DMS153 (cell line): Measurements from ENCODE around the gene SGPL1.

Experiments
- DNase-seq: peaks from one replicate; lab custom pipeline; 2025; lab: John Stamatoyannopoulos, UW

The SGPL1 gene

DNA sequence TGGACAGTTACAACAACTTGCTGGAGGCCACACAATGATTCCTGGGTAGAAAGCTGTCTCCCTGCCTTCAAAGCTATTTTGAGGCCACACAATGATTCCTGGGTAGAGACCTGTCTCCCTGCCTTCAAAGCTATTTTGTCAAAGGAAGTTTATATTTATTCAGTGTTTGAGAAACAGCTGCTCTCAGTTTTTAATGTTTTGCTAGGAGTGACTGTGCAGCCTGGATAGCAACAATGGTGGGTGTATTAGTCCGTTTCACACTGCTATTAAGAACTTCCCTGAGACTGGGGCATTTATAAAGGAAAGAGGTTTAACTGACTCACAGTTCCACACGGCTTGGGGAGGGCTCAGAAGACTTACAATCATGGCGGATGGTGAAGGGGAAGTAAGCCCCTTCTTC lies 3.9 kb upstream of the SGPL1 start:
- DNase-seq, result peak; percentile 12

DNA sequence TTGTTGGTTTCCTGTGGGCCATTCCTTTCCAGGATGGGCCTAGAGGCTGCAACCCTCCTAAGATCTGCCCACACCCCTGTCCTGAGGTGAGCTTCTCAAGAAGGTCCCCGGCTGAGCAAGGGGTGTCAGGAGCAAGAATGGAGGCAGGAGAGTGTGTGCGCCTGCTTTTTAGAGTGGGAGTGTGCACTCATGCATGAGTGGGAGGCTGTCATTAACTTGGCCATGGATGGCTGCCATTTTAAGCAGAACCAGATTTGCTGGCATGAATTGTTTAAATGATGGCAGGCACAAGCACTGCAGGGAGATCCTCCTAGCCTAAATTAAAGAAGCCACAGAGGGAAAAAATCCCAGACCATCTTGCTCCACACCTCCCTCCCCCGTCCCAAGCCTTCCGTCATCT lies 2.9 kb upstream of the SGPL1 start:
- no peak for DNase-seq

GRCh38 chr10:70814126-70814525 lies 1.6 kb upstream of the SGPL1 start:
- DNase-seq, result no peak

GRCh38 chr10:70816220-70816894 lies 609 bp downstream of the SGPL1 start:
- peak; percentile 54 for DNase-seq

- peak; percentile 7 for DNase-seq
Measured at GRCh38 chr10:70820976-70821750, 5.4 kb downstream of the SGPL1 start.

GRCh38 chr10:70822076-70822820 lies 6.5 kb downstream of the SGPL1 start:
- DNase-seq, result no peak

DNA sequence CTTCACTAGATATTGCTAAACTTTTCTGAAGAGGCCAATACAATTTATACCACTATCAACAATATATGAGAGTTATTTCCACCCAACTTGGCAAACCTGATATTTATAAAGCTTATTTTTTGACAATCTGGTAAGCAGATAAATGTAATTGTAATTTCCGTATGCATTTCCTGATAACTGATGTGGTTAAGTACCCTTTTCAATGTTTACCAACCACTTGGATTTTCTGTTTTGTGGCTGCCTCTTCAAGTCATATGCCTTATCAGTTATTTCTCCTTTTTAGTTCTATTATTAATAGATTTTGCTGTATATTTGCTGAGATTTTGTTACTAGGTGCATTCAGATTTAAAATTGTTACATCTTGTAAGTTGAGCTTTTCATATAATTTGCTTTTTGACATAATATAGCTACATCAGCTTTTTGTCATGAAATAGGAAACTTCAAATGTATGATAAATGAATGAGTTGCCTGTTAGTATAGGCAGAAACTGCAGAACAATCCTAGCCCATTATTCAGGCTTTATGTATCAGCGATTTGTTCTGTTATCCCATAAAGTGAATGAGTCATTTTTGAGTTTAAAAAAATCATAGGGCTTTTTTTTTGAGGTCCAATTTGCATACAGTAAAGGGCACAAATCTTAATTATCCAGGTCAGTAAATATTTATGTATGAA lies 11.5 kb downstream of the SGPL1 start:
- DNase-seq, result peak; percentile 59

- DNase-seq, result peak; percentile 64
Measured at GRCh38 chr10:70828923-70829322, 13.2 kb downstream of the SGPL1 start.

- DNase-seq, result no peak
Measured at GRCh38 chr10:70829543-70829942, 13.8 kb downstream of the SGPL1 start.

GRCh38 chr10:70830164-70830563 lies 14.4 kb downstream of the SGPL1 start:
- no peak for DNase-seq

DNA sequence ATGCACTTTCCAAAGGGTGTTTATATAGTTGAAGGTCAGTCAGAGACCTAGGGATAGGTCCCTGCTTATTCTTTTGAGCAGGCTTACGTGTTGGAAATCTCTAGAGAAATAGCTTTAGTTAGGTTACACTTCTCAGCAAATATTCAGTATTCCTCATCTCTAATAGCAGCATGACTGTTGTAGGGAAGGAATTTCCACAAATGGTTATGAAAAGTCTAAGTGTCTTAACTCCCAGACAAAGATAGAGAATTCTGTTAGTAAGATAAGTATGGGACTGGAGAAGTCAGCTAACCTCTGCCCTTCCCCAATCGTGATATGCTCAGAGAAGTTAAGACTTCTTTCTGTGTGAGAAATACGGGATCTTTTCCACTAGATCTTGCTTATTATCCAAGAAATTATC lies 16.5 kb downstream of the SGPL1 start:
- DNase-seq, result no peak

DNA sequence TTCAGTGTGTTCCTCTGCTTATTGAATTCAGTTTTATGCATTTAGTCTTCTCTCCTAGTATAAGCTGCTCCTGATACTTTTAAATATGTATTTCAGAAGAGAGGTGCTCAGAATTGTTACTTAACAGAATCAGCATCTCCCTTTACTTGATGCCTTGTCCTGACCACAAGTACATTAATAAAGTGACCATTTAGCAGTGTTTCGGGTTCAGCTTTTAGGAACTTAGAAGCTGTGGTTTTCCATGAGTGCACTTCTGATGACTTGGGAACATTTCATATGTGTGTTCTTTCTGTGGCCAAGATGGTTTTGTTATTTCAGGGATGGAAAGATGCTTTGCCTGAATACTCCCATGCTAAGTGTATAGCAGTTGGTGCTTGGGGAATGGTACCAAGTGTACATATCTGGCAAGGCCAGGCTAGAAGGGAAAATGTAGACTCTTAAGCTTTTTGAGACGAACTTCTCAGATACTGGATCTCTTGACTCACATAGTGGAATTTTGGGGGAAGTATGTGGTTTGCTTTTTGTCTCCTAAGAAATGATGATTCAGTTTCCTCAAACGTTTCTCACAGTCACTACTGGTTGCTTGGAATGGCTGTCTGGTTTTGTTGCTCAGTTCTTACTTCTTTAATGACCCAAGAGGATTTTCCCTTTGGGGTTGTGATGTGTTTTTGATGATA lies 17.2 kb downstream of the SGPL1 start:
- no peak for DNase-seq

- DNase-seq, result no peak
Measured at GRCh38 chr10:70833601-70834000, 17.9 kb downstream of the SGPL1 start.

DNA sequence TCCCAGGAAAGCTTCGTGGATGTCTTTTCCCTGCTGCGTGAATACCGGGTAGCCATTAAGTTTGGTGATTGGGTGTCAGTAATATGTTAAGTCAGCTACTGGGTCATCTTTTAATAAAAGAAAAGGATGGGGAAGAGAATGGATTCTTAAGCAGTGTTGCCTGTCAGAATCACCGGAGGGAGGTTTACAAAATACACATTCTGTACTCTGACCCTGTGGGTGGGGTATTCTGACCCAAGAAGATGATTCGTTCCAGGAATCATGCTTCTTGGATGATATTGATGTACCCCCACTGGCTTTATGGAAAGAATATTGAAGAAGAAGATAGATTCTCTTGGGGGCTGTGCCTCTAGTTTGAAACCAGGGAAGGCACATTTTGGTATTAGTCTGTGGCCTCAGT lies 18.3 kb downstream of the SGPL1 start:
- DNase-seq, result no peak

- no peak for DNase-seq
Measured at GRCh38 chr10:70834441-70835151, 18.8 kb downstream of the SGPL1 start.

GRCh38 chr10:70836319-70836718 lies 20.6 kb downstream of the SGPL1 start:
- DNase-seq, result no peak

DNA sequence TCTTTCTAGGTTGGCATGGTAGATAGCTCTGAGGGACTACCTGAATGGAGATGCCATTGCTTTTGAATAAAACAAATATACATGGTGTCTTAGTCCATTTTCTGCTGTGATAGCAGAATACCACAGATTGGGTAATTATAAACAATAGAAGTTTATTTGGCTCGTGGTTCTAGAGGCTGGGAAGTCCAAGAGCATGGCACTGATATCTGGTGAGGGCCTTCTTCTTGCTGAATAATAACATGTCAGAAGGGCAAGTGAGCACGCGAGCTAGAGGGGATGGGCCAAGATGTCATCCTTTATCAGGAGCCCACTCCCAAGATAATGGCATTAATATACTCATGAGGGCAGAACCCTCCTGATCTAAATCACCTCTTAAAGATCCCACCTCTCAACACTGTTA lies 21.9 kb downstream of the SGPL1 start:
- no peak for DNase-seq

GRCh38 chr10:70838270-70838805 lies 22.6 kb downstream of the SGPL1 start:
- no peak for DNase-seq

GRCh38 chr10:70840836-70841235 lies 25.1 kb downstream of the SGPL1 start:
- no peak for DNase-seq

DNA sequence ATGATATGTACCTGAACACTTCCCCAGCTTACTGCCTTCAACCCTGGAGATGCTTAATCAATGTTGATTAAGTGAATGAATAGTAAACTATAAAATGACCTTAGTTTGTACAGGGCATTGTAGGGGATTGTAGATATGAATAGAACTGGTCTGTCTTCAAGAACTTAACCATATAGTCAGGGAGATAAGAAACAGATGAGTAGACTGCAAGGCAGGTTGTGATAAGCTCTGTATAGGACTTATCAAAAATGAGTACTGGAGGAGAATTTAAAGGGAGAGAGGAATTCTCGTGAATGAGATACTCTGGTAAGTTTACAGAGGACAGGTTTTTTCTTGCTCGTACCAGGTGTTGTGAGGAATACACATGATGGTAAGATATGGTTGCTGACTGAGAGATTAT lies 27.6 kb downstream of the SGPL1 start:
- DNase-seq, result no peak
